ENCODE measurements around the gene CSMD2. TPM values are rescaled to one million over a fixed set of nuclear protein-coding genes. Genes with fewer than 3 reads are reported as not detected.

CSMD2 gene
- total and polyA plus RNA-seq, 2 of the 4 experiments (the other 2 are of a cell fraction) = under 0.01 to 0.36 TPM

DNA sequence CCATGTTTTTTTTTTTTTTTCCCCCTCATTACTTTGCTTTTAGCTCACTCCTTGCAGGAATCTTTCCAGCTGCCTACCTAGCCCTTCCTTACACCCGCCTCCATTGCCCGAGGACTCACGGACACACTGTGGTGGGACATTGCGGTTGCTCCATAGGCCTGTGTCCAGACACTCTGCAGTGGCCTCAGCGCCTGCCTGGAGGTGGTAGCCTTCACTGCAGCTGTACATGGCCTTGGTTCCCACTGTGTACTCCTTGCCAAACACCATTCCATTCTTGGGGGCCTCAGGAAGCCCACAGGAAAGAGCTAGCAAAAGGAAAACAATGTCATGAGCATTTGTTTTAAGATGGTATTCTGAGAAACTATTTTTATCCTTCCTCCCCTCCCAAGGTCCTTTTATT, 592.6 kb downstream of the CSMD2 start:
- TF ChIP-seq RCOR1 (IDR thresholded peaks at IDR 0.05; ENCODE audit: insufficient replicate concordance, low read length) = no peak
- TF ChIP-seq RAD21 (IDR thresholded peaks at IDR 0.05; ENCODE audit: low read length) = no peak
- TF ChIP-seq NFE2L2 (IDR thresholded peaks at IDR 0.05; ENCODE audit: low read depth, low read length) = no peak
- TF ChIP-seq, protein P1, sequence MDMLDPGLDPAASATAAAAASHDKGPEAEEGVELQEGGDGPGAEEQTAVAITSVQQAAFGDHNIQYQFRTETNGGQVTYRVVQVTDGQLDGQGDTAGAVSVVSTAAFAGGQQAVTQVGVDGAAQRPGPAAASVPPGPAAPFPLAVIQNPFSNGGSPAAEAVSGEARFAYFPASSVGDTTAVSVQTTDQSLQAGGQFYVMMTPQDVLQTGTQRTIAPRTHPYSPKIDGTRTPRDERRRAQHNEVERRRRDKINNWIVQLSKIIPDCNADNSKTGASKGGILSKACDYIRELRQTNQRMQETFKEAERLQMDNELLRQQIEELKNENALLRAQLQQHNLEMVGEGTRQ (IDR thresholded peaks at IDR 0.05; ENCODE audit: low read depth, low read length) = no peak
- TF ChIP-seq RFX5 (IDR thresholded peaks at IDR 0.05; ENCODE audit: low read depth, low read length) = no peak
- no peak for TF ChIP-seq SMC3 (IDR thresholded peaks at IDR 0.05; ENCODE audit: low read depth, low read length)
- TF ChIP-seq, protein P2, sequence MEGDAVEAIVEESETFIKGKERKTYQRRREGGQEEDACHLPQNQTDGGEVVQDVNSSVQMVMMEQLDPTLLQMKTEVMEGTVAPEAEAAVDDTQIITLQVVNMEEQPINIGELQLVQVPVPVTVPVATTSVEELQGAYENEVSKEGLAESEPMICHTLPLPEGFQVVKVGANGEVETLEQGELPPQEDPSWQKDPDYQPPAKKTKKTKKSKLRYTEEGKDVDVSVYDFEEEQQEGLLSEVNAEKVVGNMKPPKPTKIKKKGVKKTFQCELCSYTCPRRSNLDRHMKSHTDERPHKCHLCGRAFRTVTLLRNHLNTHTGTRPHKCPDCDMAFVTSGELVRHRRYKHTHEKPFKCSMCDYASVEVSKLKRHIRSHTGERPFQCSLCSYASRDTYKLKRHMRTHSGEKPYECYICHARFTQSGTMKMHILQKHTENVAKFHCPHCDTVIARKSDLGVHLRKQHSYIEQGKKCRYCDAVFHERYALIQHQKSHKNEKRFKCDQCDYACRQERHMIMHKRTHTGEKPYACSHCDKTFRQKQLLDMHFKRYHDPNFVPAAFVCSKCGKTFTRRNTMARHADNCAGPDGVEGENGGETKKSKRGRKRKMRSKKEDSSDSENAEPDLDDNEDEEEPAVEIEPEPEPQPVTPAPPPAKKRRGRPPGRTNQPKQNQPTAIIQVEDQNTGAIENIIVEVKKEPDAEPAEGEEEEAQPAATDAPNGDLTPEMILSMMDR (conservative IDR thresholded peaks at IDR 0.05; ENCODE audit: low read depth, low read length) = no peak
- no peak for TF ChIP-seq MXI1 (IDR thresholded peaks at IDR 0.05; ENCODE audit: borderline replicate concordance, low read depth, low read length)
- TF ChIP-seq CEBPB (IDR thresholded peaks at IDR 0.05; ENCODE audit: low read depth, low read length) = no peak
- TF ChIP-seq POLR2A (IDR thresholded peaks at IDR 0.05; ENCODE audit: low read depth, low read length) = no peak
- no peak for TF ChIP-seq ELK1 (IDR thresholded peaks at IDR 0.05; ENCODE audit: borderline replicate concordance, low read depth, low read length)
- dilution Hi-C loops (cut with HindIII; ENCODE audit: low sequenced_read_pairs, unreplicated experiment) = no loop called here
- Histone ChIP-seq H3K9me1 (ENCODE audit: insufficient read depth, low read length) (no peaks in the 10 kb centered on the region), H2BK120ac (ENCODE audit: low read depth, low read length) (no peak overlapping the region), H3K4me2 (ENCODE audit: low read depth, low read length) (no peak overlapping the region), H2AK5ac (ENCODE audit: low read depth, low read length) (no peak overlapping the region), H3K4me3 (ENCODE audit: insufficient read depth, low read depth, low read length) (no peak overlapping the region), H3K23ac (ENCODE audit: low read depth, low read length) (no peak overlapping the region), H2AFZ (replicated peaks; ENCODE audit: low read length, poor library complexity) (no peak overlapping the region), H3K14ac (replicated peaks; ENCODE audit: low read depth, low read length) (no peak overlapping the region), H2BK20ac (ENCODE audit: low read depth, low read length) (no peak overlapping the region), H3K4ac (ENCODE audit: low read depth, low read length) (no peak overlapping the region), H4K5ac (ENCODE audit: low read depth, low read length) (no peak overlapping the region), H2BK15ac (ENCODE audit: low read depth, low read length) (no peak overlapping the region), H4K20me1 (ENCODE audit: insufficient read depth, low read length) (no peaks in the 10 kb centered on the region), H2BK5ac (ENCODE audit: low read depth, low read length, poor library complexity, severe bottlenecking) (no peak overlapping the region), H3K9me3 (ENCODE audit: control insufficient read depth, insufficient read depth, low read length) (no peaks in the 10 kb centered on the region), H3K79me1 (ENCODE audit: low read depth in 1 of 2, low read length in 2 of 2) (no peaks in the 10 kb centered on the region), H3K4me1 (ENCODE audit: control insufficient read depth, insufficient read depth, low read length) (no peaks in the 10 kb centered on the region), H3K56ac (ENCODE audit: extremely low read depth, insufficient read depth, low read length) (no peak overlapping the region), H3K9ac (ENCODE audit: low read depth, low read length) (no peak overlapping the region), H4K91ac (ENCODE audit: insufficient read depth, low read depth, low read length) (no peak overlapping the region), H3K27me3 (ENCODE audit: control insufficient read depth, insufficient read depth, low read length) (no peaks in the 10 kb centered on the region), H4K8ac (ENCODE audit: low read depth in 2 of 2, low read length in 2 of 2) (no peak overlapping the region), H3K18ac (ENCODE audit: low read depth, low read length) (no peak overlapping the region), H3K36me3 (ENCODE audit: control insufficient read depth, insufficient read depth, low read length) (no peaks in the 10 kb centered on the region), H2AK9ac (replicated peaks; ENCODE audit: low read depth, low read length, poor library complexity) (no peak overlapping the region), H3K27ac (ENCODE audit: insufficient read depth, low read length) (no peak overlapping the region)
- ChIA-PET POLR2A (ENCODE audit: unreplicated experiment) (no interaction called here), CTCF (no interaction called here)
- no TSS peak for BruUV-seq (replicated peaks)
- 53% methylated on average over 4 of the region's 5 CpGs; no CpG with 5 or more reads in 1 of the 2 experiments for WGBS, 2 experiments (ENCODE audit: extremely low coverage in 2 of 2, insufficient read length in 1 of 2)
- no peak for ATAC-seq (ENCODE audit: low read depth)
- in situ Hi-C loops (cut with MboI; ENCODE audit: low sequenced_read_pairs) = no loop called here
- no peak for DNase-seq
- intact Hi-C loops (cut with micrococcal nuclease) = no loop called here
